Measurements from ENCODE around the gene TFCP2.

Gene TFCP2

GRCh38 chr12:51218607-51219161, 45.7 kb upstream of the TFCP2 start:
- peak overlapping the region; percentile 53 for H3K27ac ChIP-seq (ENCODE audit: low read length)
- H3K79me2 ChIP-seq (ENCODE audit: low read length): no peaks in the 10 kb centered on the region

GRCh38 chr12:51217968-51218606, 45.2 kb upstream of the TFCP2 start, which contains the start of gene POU6F1:
Gene POU6F1 (minus strand): TSS chr12:51218062. CDS start chr12:51206836, 11,226 bp downstream.
- H3K27ac ChIP-seq (ENCODE audit: low read length): peak within 1 kb of the TSS; percentile 53
- H3K9me3 ChIP-seq (ENCODE audit: insufficient read depth, low read length): no peaks in the 10 kb centered on the region
- peak within 1 kb of the TSS; percentile 80 for H3K9ac ChIP-seq (ENCODE audit: low read length)
- H2AFZ ChIP-seq (ENCODE audit: low read depth, low read length): peak within 1 kb of the TSS; percentile 71
- H3K36me3 ChIP-seq (replicated peaks; ENCODE audit: low read depth, low read length): no peaks in the 10 kb centered on the region
- H3K4me2 ChIP-seq (ENCODE audit: low read length): peak within 1 kb of the TSS; percentile 97
- H3K27me3 ChIP-seq (ENCODE audit: low read depth, low read length): no peaks in the 10 kb centered on the region
- TF ChIP-seq, protein P1, sequence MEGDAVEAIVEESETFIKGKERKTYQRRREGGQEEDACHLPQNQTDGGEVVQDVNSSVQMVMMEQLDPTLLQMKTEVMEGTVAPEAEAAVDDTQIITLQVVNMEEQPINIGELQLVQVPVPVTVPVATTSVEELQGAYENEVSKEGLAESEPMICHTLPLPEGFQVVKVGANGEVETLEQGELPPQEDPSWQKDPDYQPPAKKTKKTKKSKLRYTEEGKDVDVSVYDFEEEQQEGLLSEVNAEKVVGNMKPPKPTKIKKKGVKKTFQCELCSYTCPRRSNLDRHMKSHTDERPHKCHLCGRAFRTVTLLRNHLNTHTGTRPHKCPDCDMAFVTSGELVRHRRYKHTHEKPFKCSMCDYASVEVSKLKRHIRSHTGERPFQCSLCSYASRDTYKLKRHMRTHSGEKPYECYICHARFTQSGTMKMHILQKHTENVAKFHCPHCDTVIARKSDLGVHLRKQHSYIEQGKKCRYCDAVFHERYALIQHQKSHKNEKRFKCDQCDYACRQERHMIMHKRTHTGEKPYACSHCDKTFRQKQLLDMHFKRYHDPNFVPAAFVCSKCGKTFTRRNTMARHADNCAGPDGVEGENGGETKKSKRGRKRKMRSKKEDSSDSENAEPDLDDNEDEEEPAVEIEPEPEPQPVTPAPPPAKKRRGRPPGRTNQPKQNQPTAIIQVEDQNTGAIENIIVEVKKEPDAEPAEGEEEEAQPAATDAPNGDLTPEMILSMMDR (IDR thresholded peaks at IDR 0.05; ENCODE audit: low read depth, low read length): no peak; the same call in 1 of the 2 replicates
- no peak for TF ChIP-seq EZH2phosphoT487 (IDR thresholded peaks at IDR 0.05; ENCODE audit: low read depth)
- H4K20me1 ChIP-seq (ENCODE audit: insufficient read depth, low read length): no peaks in the 10 kb centered on the region
- H3K4me3 ChIP-seq (ENCODE audit: low read length): peak within 1 kb of the TSS; percentile 81
- no peaks in the 10 kb centered on the region for H3K79me2 ChIP-seq (ENCODE audit: low read length)
- H3K4me1 ChIP-seq (ENCODE audit: low read length): peaks cover 13% of the 10 kb centered on the region

More at GRCh38 chr12:51218607-51219161, 45.7 kb upstream of the TFCP2 start:
- peaks cover 13% of the 10 kb centered on the region for H3K4me1 ChIP-seq (ENCODE audit: low read length)
- no peaks in the 10 kb centered on the region for H3K27me3 ChIP-seq (ENCODE audit: low read depth, low read length)
- TF ChIP-seq, protein P1 (IDR thresholded peaks at IDR 0.05; ENCODE audit: low read depth, low read length): no peak
- TF ChIP-seq EZH2phosphoT487 (IDR thresholded peaks at IDR 0.05; ENCODE audit: low read depth): no peak
- H3K36me3 ChIP-seq (replicated peaks; ENCODE audit: low read depth, low read length): no peaks in the 10 kb centered on the region
- no peaks in the 10 kb centered on the region for H3K9me3 ChIP-seq (ENCODE audit: insufficient read depth, low read length)
- peak overlapping the region; percentile 80 for H3K9ac ChIP-seq (ENCODE audit: low read length)
- peak overlapping the region; percentile 81 for H3K4me3 ChIP-seq (ENCODE audit: low read length)
- H4K20me1 ChIP-seq (ENCODE audit: insufficient read depth, low read length): no peaks in the 10 kb centered on the region
- peak overlapping the region; percentile 97 for H3K4me2 ChIP-seq (ENCODE audit: low read length)
- H2AFZ ChIP-seq (ENCODE audit: low read depth, low read length): peak overlapping the region; percentile 71

- Histone ChIP-seq H3K79me2 (ENCODE audit: low read length) (no peaks in the 10 kb centered on the region), H3K4me3 (ENCODE audit: low read length) (peak overlapping the region; percentile 81), H3K9me3 (ENCODE audit: insufficient read depth, low read length) (no peaks in the 10 kb centered on the region), H3K36me3 (replicated peaks; ENCODE audit: low read depth, low read length) (no peaks in the 10 kb centered on the region), H3K4me2 (ENCODE audit: low read length) (peak overlapping the region; percentile 97), H4K20me1 (ENCODE audit: insufficient read depth, low read length) (no peaks in the 10 kb centered on the region), H3K27me3 (ENCODE audit: low read depth, low read length) (no peaks in the 10 kb centered on the region), H3K9ac (ENCODE audit: low read length) (peak overlapping the region; percentile 80), H3K4me1 (ENCODE audit: low read length) (peaks cover 13% of the 10 kb centered on the region), H2AFZ (ENCODE audit: low read depth, low read length) (0 out of 2 replicates have a peak overlapping the region, but pooled peaks have one; percentile 71), H3K27ac (ENCODE audit: low read length) (peak overlapping the region; percentile 53; the same call in 1 of the 2 replicates)
- no peak for TF ChIP-seq EZH2phosphoT487 (IDR thresholded peaks at IDR 0.05; ENCODE audit: low read depth)
- TF ChIP-seq, protein P1 (IDR thresholded peaks at IDR 0.05; ENCODE audit: low read depth, low read length): peak; percentile 43
These were observed 44.4 kb upstream of the TFCP2 start for GRCh38 chr12:51217133-51217967.

GRCh38 chr12:51216642-51217041, 43.7 kb upstream of the TFCP2 start:
- H2AFZ ChIP-seq (ENCODE audit: low read depth, low read length): no peak overlapping the region
- H3K4me2 ChIP-seq (ENCODE audit: low read length): peak overlapping the region; percentile 97; the same call in 1 of the 2 replicates
- H4K20me1 ChIP-seq (ENCODE audit: insufficient read depth, low read length): no peaks in the 10 kb centered on the region
- H3K27me3 ChIP-seq (ENCODE audit: low read depth, low read length): no peaks in the 10 kb centered on the region
- H3K9ac ChIP-seq (ENCODE audit: low read length): no peak overlapping the region
- H3K79me2 ChIP-seq (ENCODE audit: low read length): no peaks in the 10 kb centered on the region
- H3K27ac ChIP-seq (ENCODE audit: low read length): no peak overlapping the region
- H3K4me1 ChIP-seq (ENCODE audit: low read length): peaks cover 13% of the 10 kb centered on the region
- H3K36me3 ChIP-seq (replicated peaks; ENCODE audit: low read depth, low read length): no peaks in the 10 kb centered on the region
- H3K9me3 ChIP-seq (ENCODE audit: insufficient read depth, low read length): no peaks in the 10 kb centered on the region
- H3K4me3 ChIP-seq (ENCODE audit: low read length): peak overlapping the region; percentile 81
- no peak for TF ChIP-seq EZH2phosphoT487 (IDR thresholded peaks at IDR 0.05; ENCODE audit: low read depth)
- TF ChIP-seq, protein P1 (IDR thresholded peaks at IDR 0.05; ENCODE audit: low read depth, low read length): no peak
